ENCODE measurements around the gene LRRC36. TPM values are rescaled to one million over a fixed set of nuclear protein-coding genes. Genes with fewer than 3 reads are reported as not detected.

LRRC36 gene
- total and polyA plus RNA-seq, 4 donors: 2.1 to 103 (median 16.6) TPM

DNA sequence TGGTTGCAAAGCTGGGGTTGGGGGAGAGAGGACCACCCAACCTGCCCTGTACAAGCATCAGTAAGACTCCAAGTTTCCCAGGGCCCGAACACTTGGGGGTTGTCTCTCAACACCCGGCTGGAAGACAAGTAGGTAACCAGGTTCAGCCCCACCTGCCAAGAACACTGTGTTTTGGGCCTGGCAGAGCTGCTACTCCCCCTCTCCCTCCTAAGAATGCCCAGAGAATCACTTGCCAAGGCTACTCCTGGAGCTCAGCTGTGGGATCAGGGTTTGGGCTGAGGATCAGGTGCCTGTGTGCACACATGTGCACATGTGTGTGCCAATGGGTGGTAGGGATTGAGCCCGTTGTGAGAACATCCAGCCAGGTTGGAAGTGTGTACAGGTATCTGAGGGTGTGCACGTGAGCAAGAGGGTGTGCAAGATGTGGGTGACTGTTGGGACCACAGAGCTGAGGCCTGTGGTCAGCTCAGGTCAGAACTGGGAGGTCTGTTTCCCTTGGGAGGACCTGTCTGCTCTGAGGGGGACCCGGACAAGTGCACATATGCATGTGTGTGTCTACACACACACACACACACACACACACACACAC, 106.6 kb downstream of the LRRC36 start:
- ATAC-seq (ENCODE audit: insufficient read depth, low FRiP score) (no peak), DNase-seq (no peak)
- Histone ChIP-seq H3K9me3 (ENCODE audit: control insufficient read depth in 4 of 4, insufficient read depth in 3 of 4, low read length in 3 of 4) (no peaks in the 10 kb centered on the region), H3K36me3 (ENCODE audit: control insufficient read depth in 4 of 4, insufficient read depth in 4 of 4, low read length in 4 of 4) (peaks cover 0 to 21% (median 8%) of the 10 kb centered on the region in 4 donors), H3K4me3 (no peak overlapping the region), H3K27ac (ENCODE audit: low read depth in 1 of 2, low read length in 1 of 2) (no peak overlapping the region), H3K9ac (ENCODE audit: insufficient read depth in 1 of 2, low read length in 2 of 2) (no peak overlapping the region), H3K4me1 (ENCODE audit: control insufficient read depth in 5 of 5, insufficient read depth in 5 of 5, low read length in 5 of 5) (peaks cover 0 to 20% (median 0%) of the 10 kb centered on the region in 5 donors), H3K27me3 (ENCODE audit: control insufficient read depth in 3 of 3, insufficient read depth in 3 of 3, low read length in 2 of 3) (peaks cover 0 to 10% (median 7%) of the 10 kb centered on the region in 3 donors)
- 91 to 93% methylated on average over 5 of the region's 5 CpGs for WGBS, 2 donors
- TF ChIP-seq, protein P1, sequence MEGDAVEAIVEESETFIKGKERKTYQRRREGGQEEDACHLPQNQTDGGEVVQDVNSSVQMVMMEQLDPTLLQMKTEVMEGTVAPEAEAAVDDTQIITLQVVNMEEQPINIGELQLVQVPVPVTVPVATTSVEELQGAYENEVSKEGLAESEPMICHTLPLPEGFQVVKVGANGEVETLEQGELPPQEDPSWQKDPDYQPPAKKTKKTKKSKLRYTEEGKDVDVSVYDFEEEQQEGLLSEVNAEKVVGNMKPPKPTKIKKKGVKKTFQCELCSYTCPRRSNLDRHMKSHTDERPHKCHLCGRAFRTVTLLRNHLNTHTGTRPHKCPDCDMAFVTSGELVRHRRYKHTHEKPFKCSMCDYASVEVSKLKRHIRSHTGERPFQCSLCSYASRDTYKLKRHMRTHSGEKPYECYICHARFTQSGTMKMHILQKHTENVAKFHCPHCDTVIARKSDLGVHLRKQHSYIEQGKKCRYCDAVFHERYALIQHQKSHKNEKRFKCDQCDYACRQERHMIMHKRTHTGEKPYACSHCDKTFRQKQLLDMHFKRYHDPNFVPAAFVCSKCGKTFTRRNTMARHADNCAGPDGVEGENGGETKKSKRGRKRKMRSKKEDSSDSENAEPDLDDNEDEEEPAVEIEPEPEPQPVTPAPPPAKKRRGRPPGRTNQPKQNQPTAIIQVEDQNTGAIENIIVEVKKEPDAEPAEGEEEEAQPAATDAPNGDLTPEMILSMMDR (IDR thresholded peaks at IDR 0.05; ENCODE audit: control extremely low read depth, extremely low read depth): no peak

Small RNA genes lying within 50 kb of the gene (small RNA-seq; reads per million reads assigned to genes)
- not detected for gene RNU1-123P (ENCODE audit: low replicate concordance)

Other genes starting within 250 kb of the LRRC36 start
- 10 to 100 TPM; 14.6 to 36.1 TPM for gene PHAF1, start 216.9 kb upstream of the LRRC36 start, total RNA-seq
- 10 to 100 TPM in 1 of 2 donors, 1 to 10 TPM in 1; 9.1 to 12.0 TPM for gene PHAF1, start 216.9 kb upstream of the LRRC36 start, polyA plus RNA-seq
- gene B3GNT9, start 175.8 kb upstream of the LRRC36 start, total RNA-seq: 10 to 100 TPM; 17.1 to 22.9 TPM
- 10 to 100 TPM in 1 of 2 donors, 1 to 10 TPM in 1; 8.4 to 12.0 TPM for gene B3GNT9, start 175.8 kb upstream of the LRRC36 start, polyA plus RNA-seq
- gene TRADD, start 166.9 kb upstream of the LRRC36 start, total RNA-seq: 10 to 100 TPM; 12.4 to 36.1 TPM
- gene TRADD, start 166.9 kb upstream of the LRRC36 start, polyA plus RNA-seq: 10 to 100 TPM; 17.5 to 37.2 TPM
- 10 to 100 TPM in 1 of 2 donors, 1 to 10 TPM in 1; 3.6 to 30.9 TPM for gene FBXL8, start 166.9 kb upstream of the LRRC36 start, total RNA-seq
- 10 to 100 TPM; 18.9 to 30.3 TPM for gene FBXL8, start 166.9 kb upstream of the LRRC36 start, polyA plus RNA-seq
- 10 to 100 TPM in 1 of 2 donors, 1 to 10 TPM in 1; 5.1 to 28.9 TPM for gene HSF4, start 162.1 kb upstream of the LRRC36 start, total RNA-seq
- 10 to 100 TPM; 13.1 to 62.5 TPM for gene HSF4, start 162.1 kb upstream of the LRRC36 start, polyA plus RNA-seq
- gene NOL3, start 156.3 kb upstream of the LRRC36 start, total RNA-seq: 10 to 100 TPM; 25.3 to 51.9 TPM
- gene NOL3, start 156.3 kb upstream of the LRRC36 start, polyA plus RNA-seq: 10 to 100 TPM; 35.5 to 46.8 TPM
- 10 to 100 TPM; 33.1 to 41.8 TPM for gene MATCAP1, start 142.9 kb upstream of the LRRC36 start, total RNA-seq
- gene MATCAP1, start 142.9 kb upstream of the LRRC36 start, polyA plus RNA-seq: 10 to 100 TPM; 18.5 to 18.8 TPM
- 10 to 100 TPM; 11.4 to 16.5 TPM for gene EXOC3L1, start 136.7 kb upstream of the LRRC36 start, total RNA-seq
- 10 to 100 TPM in 1 of 2 donors, 1 to 10 TPM in 1; 9.7 to 12.6 TPM for gene EXOC3L1, start 136.7 kb upstream of the LRRC36 start, polyA plus RNA-seq
- gene E2F4, start 134.7 kb upstream of the LRRC36 start, total RNA-seq: 10 to 100 TPM; 27.8 to 68.2 TPM
- gene E2F4, start 134.7 kb upstream of the LRRC36 start, polyA plus RNA-seq: 10 to 100 TPM; 44.5 to 86.1 TPM
- gene ELMO3, start 127.7 kb upstream of the LRRC36 start, total RNA-seq: 10 to 100 TPM in 1 of 2 donors, 1 to 10 TPM in 1; 6.5 to 22.5 TPM
- gene ELMO3, start 127.7 kb upstream of the LRRC36 start, polyA plus RNA-seq: 10 to 100 TPM; 13.3 to 17.7 TPM
- 10 to 100 TPM; 22.1 to 59.0 TPM for gene TMEM208, start 99.7 kb upstream of the LRRC36 start, total RNA-seq
- 100 to 1,000 TPM; 128 to 196 TPM for gene TMEM208, start 99.7 kb upstream of the LRRC36 start, polyA plus RNA-seq
- gene FHOD1, start 79.3 kb upstream of the LRRC36 start, total RNA-seq: 100 to 1,000 TPM in 1 of 2 donors, 10 to 100 TPM in 1; 51.3 to 129 TPM
- gene FHOD1, start 79.3 kb upstream of the LRRC36 start, polyA plus RNA-seq: 10 to 100 TPM; 64.1 to 67.0 TPM
- 1 to 10 TPM; 4.2 to 5.9 TPM for gene SLC9A5, start 77.8 kb upstream of the LRRC36 start, total RNA-seq
- 1 to 10 TPM; 1.2 to 2.4 TPM for gene SLC9A5, start 77.8 kb upstream of the LRRC36 start, polyA plus RNA-seq
- 10 to 100 TPM; 14.6 to 26.9 TPM for gene PLEKHG4, start 47.3 kb upstream of the LRRC36 start, total RNA-seq
- 10 to 100 TPM in 1 of 2 donors, 1 to 10 TPM in 1; 9.0 to 19.5 TPM for gene PLEKHG4, start 47.3 kb upstream of the LRRC36 start, polyA plus RNA-seq
- 1 to 10 TPM in 1 of 2 donors, under 1 TPM in 1; 0.40 to 5.1 TPM for gene KCTD19, start 74 bp upstream of the LRRC36 start, total RNA-seq
- under 1 TPM; 0.07 to 0.24 TPM for gene KCTD19, start 74 bp upstream of the LRRC36 start, polyA plus RNA-seq
- gene TPPP3, start 66.7 kb downstream of the LRRC36 start, total RNA-seq: 100 to 1,000 TPM; 183 to 371 TPM
- 100 to 1,000 TPM; 164 to 186 TPM for gene TPPP3, start 66.7 kb downstream of the LRRC36 start, polyA plus RNA-seq
- gene ZDHHC1, start 89.7 kb downstream of the LRRC36 start, total RNA-seq: 10 to 100 TPM; 14.9 to 31.8 TPM
- gene ZDHHC1, start 89.7 kb downstream of the LRRC36 start, polyA plus RNA-seq: 10 to 100 TPM; 10.9 to 27.4 TPM
- gene HSD11B2, start 104.3 kb downstream of the LRRC36 start, total RNA-seq: 1 to 10 TPM; 6.5 to 6.8 TPM
- gene HSD11B2, start 104.3 kb downstream of the LRRC36 start, polyA plus RNA-seq: 10 to 100 TPM in 1 of 2 donors, 1 to 10 TPM in 1; 2.6 to 39.8 TPM
- gene ATP6V0D1, start 154.3 kb downstream of the LRRC36 start, total RNA-seq: 100 to 1,000 TPM in 1 of 2 donors, 10 to 100 TPM in 1; 87.2 to 185 TPM
- 100 to 1,000 TPM in 1 of 2 donors, 10 to 100 TPM in 1; 39.6 to 249 TPM for gene ATP6V0D1, start 154.3 kb downstream of the LRRC36 start, polyA plus RNA-seq
- 1 to 10 TPM in 1 of 2 donors, not detected in 1; 1.4 TPM for gene AGRP, start 156.7 kb downstream of the LRRC36 start, total RNA-seq
- gene AGRP, start 156.7 kb downstream of the LRRC36 start, polyA plus RNA-seq: 1 to 10 TPM in 1 of 2 donors, under 1 TPM in 1; 0.97 to 8.3 TPM
- 100 to 1,000 TPM in 1 of 2 donors, 10 to 100 TPM in 1; 85.1 to 122 TPM for gene RIPOR1, start 202.0 kb downstream of the LRRC36 start, total RNA-seq
- gene RIPOR1, start 202.0 kb downstream of the LRRC36 start, polyA plus RNA-seq: 10 to 100 TPM; 44.1 to 55.6 TPM
- gene CTCF, start 235.7 kb downstream of the LRRC36 start, total RNA-seq: 10 to 100 TPM; 28.5 to 54.2 TPM
- 10 to 100 TPM; 16.7 to 18.1 TPM for gene CTCF, start 235.7 kb downstream of the LRRC36 start, polyA plus RNA-seq